Trophoblast cell (in vitro differentiated cells and primary cell): ENCODE data around the gene PACSIN2.

ENCODE experiments used
- DNase-seq, 2 donors: peaks; one replicate each; pipeline ENCODE4 v3.0.0-alpha.2; 2016
- H2AFZ ChIP-seq: 2 replicates; pipeline ENCODE4 v1.6.1; 2013; ENCODE audit warnings: low read length, moderate library complexity, mild to moderate bottlenecking; ENCODE audit not compliant: insufficient read depth, poor library complexity
- H2AK5ac ChIP-seq: 2 replicates; pipeline ENCODE4 v1.6.1; 2013; ENCODE audit warnings: mild to moderate bottlenecking, low read length
- H2BK120ac ChIP-seq: 2 replicates; pipeline ENCODE4 v1.6.1; 2013; ENCODE audit warnings: low read length, mild to moderate bottlenecking, moderate library complexity; ENCODE audit not compliant: insufficient read depth, poor library complexity
- H2BK12ac ChIP-seq: 2 replicates; pipeline ENCODE4 v1.6.1; 2013; ENCODE audit warnings: mild to moderate bottlenecking, low read length, moderate library complexity
- H2BK5ac ChIP-seq: 2 replicates; pipeline ENCODE4 v1.6.1; 2013; ENCODE audit warnings: low read length, low read depth, moderate library complexity, mild to moderate bottlenecking; ENCODE audit not compliant: poor library complexity
- H3K14ac ChIP-seq: 2 replicates; pipeline ENCODE4 v1.6.1; 2013; ENCODE audit warnings: mild to moderate bottlenecking, low read length
- H3K18ac ChIP-seq: 2 replicates; pipeline ENCODE4 v1.6.1; 2013; ENCODE audit warnings: mild to moderate bottlenecking, low read length
- H3K23ac ChIP-seq: 2 replicates; pipeline ENCODE4 v1.6.1; 2013; ENCODE audit warnings: low read length
- H3K27ac ChIP-seq: 2 replicates; pipeline ENCODE4 v1.5.1; 2013; ENCODE audit warnings: low read depth, mild to moderate bottlenecking, inconsistent platforms, low read length, moderate library complexity
- H3K27me3 ChIP-seq: 2 replicates; pipeline ENCODE4 v1.6.1; 2013; ENCODE audit warnings: inconsistent platforms, mild to moderate bottlenecking, low read length, moderate library complexity; ENCODE audit not compliant: insufficient read depth
- H3K36me3 ChIP-seq, 2 experiments: 1 replicate in 1 of 2; 2 replicates in 1 of 2; pipeline ENCODE4 v1.6.1; 2013; ENCODE audit warnings: low read length in 2 of 2, mild to moderate bottlenecking in 2 of 2, moderate library complexity in 1 of 2; ENCODE audit not compliant: insufficient read depth in 2 of 2, control insufficient read depth in 1 of 2
- H3K4ac ChIP-seq: 2 replicates; pipeline ENCODE4 v1.6.1; 2013; ENCODE audit warnings: low read depth, mild to moderate bottlenecking, low read length, moderate library complexity
- H3K4me1 ChIP-seq, 2 experiments: 1 replicate in 1 of 2; 2 replicates in 1 of 2; pipeline ENCODE4 v1.6.1; 2013; ENCODE audit warnings: low read length in 2 of 2, mild to moderate bottlenecking in 2 of 2, moderate library complexity in 1 of 2; ENCODE audit not compliant: insufficient read depth in 2 of 2, control insufficient read depth in 1 of 2
- H3K4me2 ChIP-seq: 2 replicates; pipeline ENCODE4 v1.6.1; 2013; ENCODE audit warnings: inconsistent platforms, mild to moderate bottlenecking, low read length, moderate library complexity
- H3K4me3 ChIP-seq: 2 replicates; pipeline ENCODE4 v1.5.1; 2013; ENCODE audit warnings: mild to moderate bottlenecking, low read depth, low read length, inconsistent platforms
- H3K79me1 ChIP-seq: one replicate; pipeline ENCODE4 v1.6.1; 2013; ENCODE audit warnings: low read length
- H3K79me2 ChIP-seq: 2 replicates; pipeline ENCODE4 v1.6.1; 2013; ENCODE audit warnings: low read length, mild to moderate bottlenecking; ENCODE audit not compliant: control insufficient read depth, insufficient read depth, poor library complexity
- H3K9ac ChIP-seq: 2 replicates; pipeline ENCODE4 v1.6.1; 2013; ENCODE audit warnings: mild to moderate bottlenecking, low read length
- H3K9me3 ChIP-seq: 2 replicates; pipeline ENCODE4 v1.6.1; 2013; ENCODE audit warnings: low read depth, mild to moderate bottlenecking, control low read depth, inconsistent platforms, low read length; ENCODE audit not compliant: insufficient read depth
- H4K12ac ChIP-seq: 2 replicates; pipeline ENCODE4 v1.6.1; 2013; ENCODE audit warnings: low read depth, mild to moderate bottlenecking, low read length, moderate library complexity
- H4K8ac ChIP-seq: 2 replicates; pipeline ENCODE4 v1.6.1; 2013; ENCODE audit warnings: low read depth, mild to moderate bottlenecking, low read length, moderate library complexity
- H4K91ac ChIP-seq: one replicate; pipeline ENCODE4 v1.6.1; 2013; ENCODE audit warnings: low read depth, mild to moderate bottlenecking, low read length, moderate library complexity
- WGBS: extraction: QIAGEN DNeasy Blood & Tissue Kit; methylation state at CpG from one replicate; pipeline ENCODE4 v1.1.7; 2013; ENCODE audit warnings: missing lambda C conversion rate; ENCODE audit not compliant: insufficient read length, insufficient coverage; ENCODE audit errors: extremely low coverage; 5-methylcytosine and 5-hydroxymethylcytosine counted together

The PACSIN2 gene

DNA sequence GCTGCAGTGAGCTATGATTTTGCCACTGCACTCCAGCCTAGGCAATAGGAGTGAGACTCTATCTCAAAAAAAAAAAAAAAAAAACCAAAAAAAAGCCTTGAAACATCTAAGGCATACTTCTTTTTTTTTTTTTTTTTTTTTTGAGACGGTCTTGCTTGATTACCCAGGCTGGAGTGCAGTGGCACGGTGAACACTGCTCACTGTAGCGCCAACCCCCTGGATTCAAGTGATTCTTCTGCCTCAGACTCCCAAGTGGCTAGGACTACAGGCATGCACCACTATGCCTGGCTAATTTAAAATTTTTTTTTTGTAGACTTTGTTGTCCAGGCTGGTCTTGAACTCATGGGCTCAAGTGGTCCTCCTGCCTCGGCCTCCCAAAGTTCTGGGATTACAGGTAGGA lies 177.4 kb downstream of the PACSIN2 start:
- Histone ChIP-seq H2BK5ac (no peak overlapping the region), H4K12ac (no peak overlapping the region), H2BK120ac (no peak overlapping the region), H2BK12ac (no peak overlapping the region), H3K36me3 (peaks cover 20 to 37% of the 10 kb centered on the region in 2 experiments), H3K4me3 (no peak overlapping the region), H2AK5ac (no peak overlapping the region), H3K4me2 (no peak overlapping the region), H3K4ac (no peak overlapping the region), H3K27ac (no peak overlapping the region), H3K4me1 (no peaks in the 10 kb centered on the region), H3K27me3 (no peaks in the 10 kb centered on the region), H3K14ac (no peak overlapping the region), H3K18ac (no peak overlapping the region), H2AFZ (no peak overlapping the region), H3K9ac (no peak overlapping the region), H4K8ac (no peak overlapping the region), H3K23ac (no peak overlapping the region), H3K9me3 (no peaks in the 10 kb centered on the region), H4K91ac (no peak overlapping the region), H3K79me2 (no peaks in the 10 kb centered on the region), H3K79me1 (no peaks in the 10 kb centered on the region)
- DNase-seq: no peak
- no CpG with 5 or more reads among the region's 4 CpGs for whole genome bisulfite sequencing

DNA sequence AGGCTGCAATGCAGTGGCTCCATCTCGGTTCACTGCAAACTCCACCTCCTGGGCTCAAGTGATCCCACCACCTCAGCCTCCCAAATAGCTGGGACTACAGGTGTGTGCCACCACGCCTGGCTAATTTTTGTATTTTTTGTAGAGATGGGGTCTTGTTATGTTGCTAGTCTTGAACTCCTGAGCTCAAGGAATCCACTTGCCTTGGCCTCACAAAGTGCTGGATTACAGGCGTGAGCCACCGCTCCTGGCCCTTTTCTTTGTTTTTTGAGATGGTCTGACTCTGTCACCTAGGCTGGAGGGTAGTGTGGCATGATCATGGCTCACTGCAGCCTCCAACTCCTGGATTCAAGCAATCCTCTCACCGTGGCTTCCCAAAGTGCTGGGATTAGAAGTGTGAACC lies 178.9 kb downstream of the PACSIN2 start:
- Histone ChIP-seq H3K27me3 (no peaks in the 10 kb centered on the region), H3K4me3 (no peak overlapping the region), H2BK120ac (no peak overlapping the region), H3K4me1 (no peaks in the 10 kb centered on the region), H3K4me2 (no peak overlapping the region), H3K9me3 (no peaks in the 10 kb centered on the region), H3K14ac (no peak overlapping the region), H3K4ac (no peak overlapping the region), H2AFZ (no peak overlapping the region), H2BK5ac (no peak overlapping the region), H4K12ac (no peak overlapping the region), H3K9ac (no peak overlapping the region), H3K18ac (no peak overlapping the region), H3K79me1 (no peaks in the 10 kb centered on the region), H3K36me3 (peaks cover 26 to 41% of the 10 kb centered on the region in 2 experiments), H2AK5ac (no peak overlapping the region), H2BK12ac (no peak overlapping the region), H4K8ac (no peak overlapping the region), H4K91ac (no peak overlapping the region), H3K23ac (no peak overlapping the region), H3K79me2 (no peaks in the 10 kb centered on the region), H3K27ac (no peak overlapping the region)
- DNase-seq: no peak
- WGBS: no CpG with 5 or more reads among the region's 5 CpGs

DNA sequence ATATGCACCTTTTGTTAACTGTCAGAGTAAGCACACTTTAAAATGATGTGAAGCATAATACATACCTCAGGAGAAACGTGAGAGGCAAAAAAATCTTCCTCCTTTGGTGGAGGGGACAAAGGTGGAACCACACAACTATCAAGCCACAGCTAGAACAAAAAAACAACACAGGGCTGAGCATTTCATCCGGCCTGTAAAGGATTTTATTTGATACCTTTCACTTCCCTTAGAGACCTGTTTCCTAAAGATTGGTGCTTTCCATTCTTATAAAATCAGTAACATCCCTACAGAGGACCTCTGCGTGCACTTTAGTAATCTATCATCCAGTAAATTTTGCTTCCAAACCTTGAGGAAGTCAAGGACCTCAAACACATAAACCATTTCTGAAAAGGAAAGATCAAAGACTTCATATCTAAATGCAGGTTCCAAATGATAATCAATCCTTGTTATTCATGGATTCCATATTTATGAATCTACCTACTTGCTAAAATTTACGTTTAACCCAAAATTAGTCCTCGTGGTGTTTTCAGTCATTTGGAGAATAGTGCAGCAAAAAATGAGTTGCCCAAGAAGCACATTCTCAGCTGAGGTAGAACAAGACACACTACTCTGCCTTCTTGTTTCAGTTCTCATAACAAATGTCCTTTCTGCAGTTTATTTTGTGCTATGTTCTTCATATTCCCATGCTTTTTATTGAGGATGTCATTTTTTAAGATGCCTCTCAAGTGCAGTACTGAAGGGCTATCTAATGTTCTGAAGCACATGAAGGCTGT lies 180.6 kb downstream of the PACSIN2 start:
- no peak overlapping the region for H3K4me2 ChIP-seq
- no CpG with 5 or more reads among the region's 5 CpGs for WGBS
- no peak overlapping the region for H2BK120ac ChIP-seq
- H4K12ac ChIP-seq: no peak overlapping the region
- no peak overlapping the region for H3K9ac ChIP-seq
- H3K79me1 ChIP-seq: no peaks in the 10 kb centered on the region
- H2AFZ ChIP-seq: no peak overlapping the region
- no peak overlapping the region for H2AK5ac ChIP-seq
- peaks cover 30 to 39% of the 10 kb centered on the region in 2 experiments for H3K36me3 ChIP-seq
- no peak overlapping the region for H2BK5ac ChIP-seq
- H4K91ac ChIP-seq: no peak overlapping the region
- H3K4me1 ChIP-seq: no peaks in the 10 kb centered on the region
- no peak overlapping the region for H3K18ac ChIP-seq
- no peaks in the 10 kb centered on the region for H3K79me2 ChIP-seq
- no peak overlapping the region for H3K14ac ChIP-seq
- H4K8ac ChIP-seq: no peak overlapping the region
- H3K27me3 ChIP-seq: no peaks in the 10 kb centered on the region
- no peak overlapping the region for H2BK12ac ChIP-seq
- H3K23ac ChIP-seq: no peak overlapping the region
- no peaks in the 10 kb centered on the region for H3K9me3 ChIP-seq
- DNase-seq: no peak
- no peak overlapping the region for H3K27ac ChIP-seq
- H3K4ac ChIP-seq: no peak overlapping the region
- H3K4me3 ChIP-seq: no peak overlapping the region

DNA sequence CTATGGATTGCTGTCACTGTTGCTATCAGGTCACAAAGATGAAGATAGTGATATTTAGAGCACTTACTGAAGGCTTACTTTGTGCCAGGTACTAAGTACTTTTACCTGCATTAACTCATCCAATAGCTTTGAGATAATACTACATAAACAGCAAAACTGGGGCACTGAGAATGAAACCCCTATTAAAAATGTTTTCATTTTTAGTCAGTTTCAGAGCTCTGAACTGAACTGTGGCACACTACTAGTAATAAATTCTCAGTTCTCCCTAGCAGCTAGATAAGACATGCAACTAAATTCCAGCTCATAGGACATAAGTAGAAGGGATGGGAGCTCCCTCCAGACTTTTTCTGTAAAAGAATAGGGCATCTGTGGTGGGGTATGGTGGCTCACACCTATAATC lies 181.8 kb downstream of the PACSIN2 start:
- no peak overlapping the region for H2BK120ac ChIP-seq
- H3K9ac ChIP-seq: no peak overlapping the region
- H2BK12ac ChIP-seq: no peak overlapping the region
- H2BK5ac ChIP-seq: no peak overlapping the region
- H3K27me3 ChIP-seq: no peaks in the 10 kb centered on the region
- H3K79me1 ChIP-seq: no peaks in the 10 kb centered on the region
- no peak overlapping the region for H3K4me2 ChIP-seq
- H4K12ac ChIP-seq: no peak overlapping the region
- no peak overlapping the region for H2AK5ac ChIP-seq
- no peak overlapping the region for H4K91ac ChIP-seq
- no peak overlapping the region for H3K4ac ChIP-seq
- no peak overlapping the region for H3K23ac ChIP-seq
- no peak overlapping the region for H3K4me3 ChIP-seq
- DNase-seq: no peak
- H3K36me3 ChIP-seq: peaks cover 31 to 40% of the 10 kb centered on the region in 2 experiments
- H3K27ac ChIP-seq: no peak overlapping the region
- H3K18ac ChIP-seq: no peak overlapping the region
- no peaks in the 10 kb centered on the region for H3K4me1 ChIP-seq
- no peak overlapping the region for H3K14ac ChIP-seq
- no peaks in the 10 kb centered on the region for H3K9me3 ChIP-seq
- H3K79me2 ChIP-seq: no peaks in the 10 kb centered on the region
- no peak overlapping the region for H2AFZ ChIP-seq
- H4K8ac ChIP-seq: no peak overlapping the region
